ENCODE data around the gene PRDM16.

DNA sequence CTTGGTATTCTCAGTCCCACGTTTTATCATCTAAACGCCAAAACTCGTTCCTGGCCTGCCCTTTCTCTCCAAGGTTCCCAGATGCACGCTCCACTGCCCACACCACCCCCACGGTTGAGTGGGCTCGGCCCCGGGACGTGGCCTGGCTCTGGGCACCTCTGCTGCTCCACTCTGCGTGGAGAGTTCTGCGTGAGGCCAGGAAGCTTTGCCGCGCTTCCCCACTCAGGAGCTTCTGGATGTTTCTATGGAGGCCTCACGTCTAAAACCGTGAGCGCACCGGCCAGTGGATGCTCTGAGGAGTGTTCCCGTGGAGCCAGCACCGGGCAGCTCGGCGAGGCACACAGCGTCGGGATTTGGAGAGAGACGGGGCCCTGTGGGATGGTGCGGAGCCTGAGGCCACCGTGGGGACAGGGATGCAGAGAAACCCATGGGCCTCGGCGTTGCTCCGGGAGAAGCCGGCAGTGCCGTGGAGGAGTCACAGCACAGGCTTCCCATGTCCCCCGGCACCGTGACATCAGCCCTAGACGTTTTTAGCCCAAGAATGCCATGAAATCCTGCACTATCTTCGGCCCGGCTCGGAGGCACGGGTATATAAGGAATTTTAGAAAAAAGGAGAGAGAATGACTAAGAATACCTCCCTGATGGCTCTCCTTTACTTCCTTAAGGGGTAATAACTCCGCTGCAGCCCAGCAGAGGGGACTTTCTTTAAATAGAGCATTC is 125.9 kb downstream of the PRDM16 start:
- TF ChIP-seq, protein P1, sequence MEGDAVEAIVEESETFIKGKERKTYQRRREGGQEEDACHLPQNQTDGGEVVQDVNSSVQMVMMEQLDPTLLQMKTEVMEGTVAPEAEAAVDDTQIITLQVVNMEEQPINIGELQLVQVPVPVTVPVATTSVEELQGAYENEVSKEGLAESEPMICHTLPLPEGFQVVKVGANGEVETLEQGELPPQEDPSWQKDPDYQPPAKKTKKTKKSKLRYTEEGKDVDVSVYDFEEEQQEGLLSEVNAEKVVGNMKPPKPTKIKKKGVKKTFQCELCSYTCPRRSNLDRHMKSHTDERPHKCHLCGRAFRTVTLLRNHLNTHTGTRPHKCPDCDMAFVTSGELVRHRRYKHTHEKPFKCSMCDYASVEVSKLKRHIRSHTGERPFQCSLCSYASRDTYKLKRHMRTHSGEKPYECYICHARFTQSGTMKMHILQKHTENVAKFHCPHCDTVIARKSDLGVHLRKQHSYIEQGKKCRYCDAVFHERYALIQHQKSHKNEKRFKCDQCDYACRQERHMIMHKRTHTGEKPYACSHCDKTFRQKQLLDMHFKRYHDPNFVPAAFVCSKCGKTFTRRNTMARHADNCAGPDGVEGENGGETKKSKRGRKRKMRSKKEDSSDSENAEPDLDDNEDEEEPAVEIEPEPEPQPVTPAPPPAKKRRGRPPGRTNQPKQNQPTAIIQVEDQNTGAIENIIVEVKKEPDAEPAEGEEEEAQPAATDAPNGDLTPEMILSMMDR (conservative IDR thresholded peaks at IDR 0.05; ENCODE audit: low read depth, low read length): no peak
- TF ChIP-seq RAD21 (IDR thresholded peaks at IDR 0.05; ENCODE audit: low read length) (no peak), SMC3 (IDR thresholded peaks at IDR 0.05; ENCODE audit: low read depth, low read length) (no peak)
